Caki2 (cell line): Measurements from ENCODE around the gene XAF1. TPM values are rescaled to one million over a fixed set of nuclear protein-coding genes. Genes with fewer than 3 reads are reported as not detected.
"Not testable (repeated sequence)": the region's sequence is repeated elsewhere in the genome, so short reads cannot be mapped to it uniquely, and the experiment has no call there.

Experiments
- DNase-seq: peaks from one replicate; pipeline ENCODE4 v3.0.0-alpha.2; 2015; ENCODE audit warnings: low read depth
- in situ Hi-C: cut with HindIII; loops from 2 replicates; pipeline ENCODE4 v1.10.0; 2016; ENCODE audit warnings: low sequenced_read_pairs, low pct_unique_long_range_greater_than_20kb, mixed read lengths
- total RNA-seq: library from RNA; depleted of rRNA; stranded (reverse); fragments of >200 nt; shearing (Covaris generic); gene quantifications from 2 replicates; pipeline ENCODE4 v1.2.3, GENCODE V29; 2014; ENCODE audit warnings: low replicate concordance; rRNA removed

The XAF1 gene
- total RNA-seq, 1 experiment from 2014 or later: not detected

DNA sequence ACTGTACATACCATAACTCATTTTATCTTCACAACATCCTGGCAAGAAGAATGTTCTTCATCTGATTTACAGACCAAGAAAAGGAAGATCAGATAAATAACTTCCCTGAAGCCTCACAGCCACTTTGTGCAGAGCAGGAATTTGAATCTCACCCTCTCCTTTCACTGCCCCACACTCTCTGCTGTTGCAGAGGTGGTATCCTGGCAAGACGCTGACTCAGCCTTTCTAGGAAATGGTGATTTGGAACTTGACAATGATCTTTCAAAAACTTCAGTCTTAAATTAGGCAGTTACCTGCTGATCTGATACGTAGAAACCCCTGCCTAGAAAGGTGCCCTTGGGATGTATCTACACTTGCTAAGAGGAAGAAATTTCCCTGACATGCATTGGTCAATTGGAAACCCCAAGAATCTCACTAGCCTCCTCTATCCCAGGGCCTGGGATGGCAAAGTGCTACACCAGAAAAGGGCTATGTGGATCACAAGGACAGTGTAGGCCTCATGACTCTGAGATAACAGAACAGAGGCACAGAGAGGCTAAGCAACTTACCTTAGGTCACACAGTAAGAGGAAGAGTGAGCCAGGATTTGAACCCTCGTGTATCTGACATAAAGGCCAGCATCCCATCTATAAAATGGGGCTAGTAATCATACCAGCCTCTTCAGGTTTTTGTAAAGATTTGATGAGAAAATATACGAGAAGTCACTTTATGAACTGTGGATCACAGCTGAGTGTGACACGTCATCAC is 38.1 kb downstream of the XAF1 start:
- no peak for DNase-seq
- in situ Hi-C loops: no loop called here

DNA sequence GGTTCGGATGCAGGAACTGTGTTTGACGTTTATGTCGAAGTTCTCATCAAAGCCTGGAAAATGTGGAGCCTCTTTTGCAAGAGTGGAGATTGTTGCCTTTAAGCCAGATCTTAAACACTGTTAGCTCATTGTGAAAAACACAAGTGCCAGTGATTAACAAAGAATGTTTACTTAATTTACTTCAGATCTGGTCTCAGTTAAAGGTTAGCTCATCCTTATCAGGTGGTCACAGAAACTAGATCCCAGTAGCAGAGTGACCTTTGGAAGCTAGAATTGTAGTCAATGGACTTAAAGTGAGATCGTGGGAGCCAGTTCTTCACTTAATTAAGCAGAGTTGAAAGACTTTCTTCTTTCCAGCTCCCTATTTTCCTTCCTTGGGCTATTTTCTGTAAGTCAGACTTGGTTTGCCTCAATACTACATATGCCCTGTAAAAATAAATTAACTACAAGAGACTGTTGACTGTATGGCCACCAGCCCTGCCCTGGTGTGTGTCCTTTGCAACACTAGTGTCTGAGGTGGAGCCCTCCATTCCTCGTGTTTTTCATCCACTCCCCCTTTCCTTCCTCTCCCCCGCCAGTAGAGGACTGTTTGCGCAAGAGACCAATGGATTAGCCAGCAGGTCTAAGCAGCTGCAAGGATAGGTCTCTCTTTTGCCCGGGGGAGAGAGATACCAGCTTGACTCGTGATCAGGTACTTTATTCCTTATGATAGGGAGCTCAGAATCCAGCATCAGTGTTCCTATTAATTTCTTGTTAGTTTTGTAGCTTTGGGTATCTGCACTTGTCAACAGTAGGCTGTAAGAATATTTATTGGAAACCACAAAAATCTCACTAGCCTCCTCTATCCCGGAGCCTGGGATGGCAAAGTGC is 40.4 kb downstream of the XAF1 start:
- DNase-seq: no peak
- in situ Hi-C loops: no loop called here

DNA sequence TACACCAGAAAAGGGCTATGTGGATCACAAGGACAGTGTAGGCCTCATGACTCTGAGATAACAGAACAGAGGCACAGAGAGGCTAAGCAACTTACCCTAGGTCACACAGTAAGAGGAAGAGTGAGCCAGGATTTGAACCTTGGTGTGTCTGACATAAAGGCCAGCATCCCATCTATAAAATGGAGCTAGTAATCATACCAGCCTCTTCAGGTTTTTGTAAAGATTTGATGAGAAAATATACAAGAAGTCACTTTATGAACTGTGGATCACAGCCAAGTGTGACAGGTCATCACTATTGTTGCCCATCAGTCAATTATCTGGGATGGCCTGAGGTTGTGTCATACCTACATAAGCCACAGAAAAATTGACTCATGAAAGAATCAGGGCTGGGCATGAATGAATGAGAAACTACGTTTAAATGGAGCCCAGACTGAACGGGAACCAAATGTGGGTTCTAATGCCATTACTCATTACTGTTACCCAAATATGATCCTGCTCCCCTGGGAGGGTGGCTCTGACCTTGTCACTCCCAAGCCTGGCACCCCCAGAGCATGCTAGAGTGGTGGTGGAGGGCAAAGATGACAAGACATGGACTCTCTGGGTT is 41.1 kb downstream of the XAF1 start:
- in situ Hi-C loops: no loop called here
- no peak for DNase-seq

DNA sequence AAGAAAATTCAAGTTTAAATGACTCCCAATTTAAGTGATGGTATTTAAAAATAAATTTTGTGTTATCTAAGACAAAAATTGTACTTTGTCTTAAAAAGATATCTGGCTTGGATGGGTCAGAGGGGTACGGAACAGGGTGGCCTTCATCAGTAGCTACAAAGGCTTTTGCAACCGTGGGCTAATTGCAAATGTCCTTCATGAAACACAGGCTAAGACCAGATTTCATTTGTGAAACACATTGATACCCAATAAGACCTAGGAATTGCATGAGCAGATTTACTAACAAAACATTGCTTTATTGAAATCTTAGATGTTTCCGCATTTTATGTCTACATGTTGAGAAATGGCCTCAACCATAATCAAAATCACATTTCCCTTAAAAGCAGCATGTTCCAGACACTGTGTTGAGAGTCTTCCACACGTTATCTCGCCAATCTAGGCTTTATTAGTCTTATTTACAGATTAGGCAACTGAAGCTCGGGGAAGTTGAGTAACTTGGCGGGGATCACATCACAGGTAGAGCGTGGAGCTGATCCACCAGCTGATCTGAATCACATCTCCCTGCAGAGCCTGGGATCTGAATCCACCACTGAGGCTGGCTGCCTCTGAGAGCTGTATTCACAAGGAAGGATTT is 42.0 kb downstream of the XAF1 start:
- DNase-seq: no peak
- in situ Hi-C loops: no loop called here

DNA sequence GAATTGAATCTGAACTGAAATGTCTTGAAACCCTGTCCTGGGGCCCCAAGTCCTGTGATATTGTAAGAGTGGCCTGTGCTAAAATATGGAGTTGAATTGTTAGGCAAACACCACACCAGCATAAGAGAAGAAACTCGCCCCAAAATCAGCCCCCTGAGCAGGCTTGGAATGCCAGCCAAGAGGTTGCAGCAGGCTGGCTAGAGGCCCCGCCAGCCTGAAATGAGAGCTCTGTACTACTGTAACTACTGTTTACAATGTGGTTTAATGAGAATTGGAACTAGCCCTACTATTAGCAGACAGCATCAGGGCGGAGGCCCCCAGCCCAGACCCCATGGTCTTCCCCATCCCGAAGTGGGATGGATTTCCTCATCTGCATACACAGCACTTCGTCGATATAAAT is 43.9 kb downstream of the XAF1 start:
- DNase-seq: no peak

DNA sequence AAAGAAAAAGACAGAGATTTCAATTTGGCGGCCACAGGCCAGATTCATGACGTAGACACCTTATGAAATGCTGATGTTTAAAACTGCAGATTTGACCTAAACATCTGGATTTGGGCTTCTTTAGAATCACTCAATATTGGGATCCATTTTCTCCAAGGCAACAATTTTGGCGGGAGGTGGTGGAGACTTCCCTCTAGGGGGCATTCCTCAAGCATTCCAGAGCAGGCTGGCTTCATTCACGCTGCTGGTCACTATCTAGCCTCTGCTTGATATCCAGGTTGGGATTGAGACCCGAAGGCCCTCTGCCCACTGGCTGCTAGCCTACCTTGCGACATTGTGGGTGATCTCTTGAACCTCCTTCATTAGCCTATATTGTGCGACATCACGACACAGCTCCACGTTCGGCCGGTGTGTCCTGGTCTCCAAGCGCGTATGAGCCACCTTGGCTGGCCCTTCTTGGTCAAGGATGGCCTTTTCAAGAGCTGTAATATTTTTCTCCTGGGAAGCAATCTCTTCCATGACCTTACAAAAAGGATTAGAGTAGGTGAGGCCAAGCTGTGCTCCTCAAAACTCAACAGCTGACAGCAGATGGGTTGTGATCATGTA is 44.7 kb downstream of the XAF1 start:
- DNase-seq: no peak
- in situ Hi-C loops: no loop called here

More for the DNA sequence above, 43.9 kb downstream of the XAF1 start:
- in situ Hi-C loops: no loop called here

DNA sequence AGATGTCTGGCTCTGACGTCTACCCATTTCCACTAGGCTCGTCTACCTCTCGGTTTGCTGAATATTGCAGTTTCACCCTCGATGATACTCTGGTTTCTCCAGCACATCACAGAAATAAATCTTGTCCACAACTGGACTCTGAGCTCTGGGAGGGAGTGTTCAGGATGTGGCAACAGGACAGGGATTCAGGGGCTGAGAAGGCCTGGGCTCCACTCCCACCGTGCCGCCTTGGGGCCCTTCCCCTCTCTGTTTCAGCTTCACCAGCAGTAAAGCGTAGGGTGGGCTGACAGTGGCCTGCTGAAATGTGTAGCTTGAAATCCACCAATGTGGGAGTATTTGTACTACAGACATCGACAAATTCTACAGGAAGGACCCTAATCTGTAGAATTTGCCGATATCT is 55.7 kb downstream of the XAF1 start:
- in situ Hi-C loops: no loop called here
- DNase-seq: no peak

DNA sequence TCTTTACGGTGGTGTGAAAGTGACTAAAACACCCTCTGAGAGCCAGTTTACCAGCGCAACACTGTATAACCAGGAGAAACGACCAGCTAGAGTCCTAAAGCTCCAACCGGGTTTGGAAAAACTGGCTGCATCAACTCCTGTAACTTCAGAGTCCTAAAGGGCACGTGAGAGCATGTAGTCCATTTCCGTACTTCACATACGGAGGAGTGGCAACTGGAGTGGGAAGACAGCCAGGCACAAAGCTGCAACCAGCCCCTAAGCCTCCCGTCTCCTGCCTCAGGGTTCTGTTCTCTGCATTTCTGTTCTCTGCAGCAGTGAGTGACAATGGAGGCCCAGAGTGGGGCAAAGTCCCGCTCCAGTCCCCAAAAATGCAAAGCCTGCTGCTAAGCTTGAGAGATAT is 56.4 kb downstream of the XAF1 start:
- in situ Hi-C loops: no loop called here

DNA sequence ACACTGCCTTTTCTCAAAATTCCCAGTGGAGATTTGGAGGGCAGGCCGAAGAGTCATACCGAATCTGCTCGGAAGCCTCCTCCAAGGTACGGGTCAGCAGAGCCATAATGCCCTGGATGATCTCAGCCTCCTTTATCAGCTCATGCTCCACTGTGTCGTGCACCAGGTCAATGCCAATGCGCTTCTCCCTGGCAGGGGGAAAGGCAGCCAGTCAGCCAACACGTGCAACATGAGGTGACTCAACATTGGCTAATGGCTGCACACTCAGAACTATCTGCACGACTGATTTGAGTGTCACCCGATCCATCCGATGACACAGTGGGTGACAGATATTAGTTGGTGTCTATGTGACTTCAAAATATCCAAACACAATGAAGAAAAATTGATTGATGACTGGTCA is 59.9 kb downstream of the XAF1 start:
- peak; percentile 60 for DNase-seq
- in situ Hi-C loops: no loop called here

More for the DNA sequence above, 56.4 kb downstream of the XAF1 start:
- no peak for DNase-seq

DNA sequence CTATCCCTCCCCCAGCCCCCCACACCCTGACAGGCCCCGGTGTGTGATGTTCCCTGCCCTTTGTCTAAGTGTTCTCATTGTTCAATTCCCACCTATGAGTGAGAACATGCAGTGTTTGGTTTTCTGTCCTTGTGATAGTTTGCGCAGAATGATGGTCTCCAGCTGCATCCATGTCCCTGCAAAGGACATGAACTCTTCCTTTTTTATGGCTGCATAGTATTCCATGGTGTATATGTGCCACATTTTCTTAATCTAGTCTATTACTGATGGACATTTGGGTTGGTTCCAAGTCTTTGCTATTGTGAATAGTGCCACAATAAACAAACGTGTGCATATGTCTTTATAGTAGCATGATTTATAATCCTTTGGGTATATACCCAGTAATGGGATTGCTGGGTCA is 60.5 kb downstream of the XAF1 start:
- in situ Hi-C loops, DNase-seq: not testable (repeated sequence)

DNA sequence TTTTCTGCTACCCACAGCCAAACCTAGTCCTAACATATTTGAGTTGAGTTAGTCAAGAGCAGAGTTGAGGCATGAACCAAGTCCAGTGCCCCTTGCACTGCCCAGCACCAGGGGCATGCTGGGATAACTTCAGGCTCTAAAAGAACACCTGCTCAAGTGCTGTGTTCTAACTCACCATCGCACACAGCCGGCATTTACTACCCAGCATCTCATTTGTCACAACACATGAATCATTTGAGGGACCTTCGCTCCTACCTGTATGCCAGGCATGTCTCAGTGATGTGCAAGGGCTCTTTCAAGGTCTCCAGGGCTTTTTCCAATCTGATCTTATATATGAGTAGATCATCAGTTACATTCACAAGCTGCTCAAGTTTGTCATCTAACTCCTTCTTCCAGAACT is 63.1 kb downstream of the XAF1 start:
- in situ Hi-C loops: no loop called here
- DNase-seq: no peak

DNA sequence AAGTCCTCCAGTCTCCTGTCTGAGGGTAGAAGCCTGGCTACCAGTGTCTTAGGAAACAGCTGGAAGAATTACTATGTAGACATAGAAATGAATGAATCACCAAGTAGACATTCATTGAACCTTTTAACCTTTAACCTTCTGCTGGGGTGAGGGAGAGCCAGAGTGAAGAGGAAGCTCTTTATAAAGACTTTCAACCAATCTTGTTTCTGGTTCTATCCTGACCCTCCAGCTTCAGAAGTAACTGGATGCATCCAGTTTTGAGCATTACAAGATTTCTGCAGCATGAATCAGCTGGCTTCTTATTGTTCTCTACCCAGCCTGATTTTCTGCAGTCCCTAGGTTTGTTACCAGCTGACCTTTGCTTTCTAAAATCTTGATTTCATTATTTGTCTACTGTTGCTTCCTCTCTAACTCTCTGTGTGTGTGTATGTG is 67.2 kb downstream of the XAF1 start:
- DNase-seq: peak; percentile 13
- in situ Hi-C loops: no loop called here

Other genes with a start within 250 kb of the XAF1 start
- 0.20 and 2.2 TPM in 2 replicates for gene PITPNM3, start 199.5 kb upstream of the XAF1 start, total RNA-seq
- gene KIAA0753, start 115.3 kb upstream of the XAF1 start, total RNA-seq: 15.8 and 16.8 TPM in 2 replicates
- 104 and 186 TPM in 2 replicates for gene TXNDC17, start 115.0 kb upstream of the XAF1 start, total RNA-seq
- gene MED31, start 104.4 kb upstream of the XAF1 start, total RNA-seq: 3.4 and 13.9 TPM in 2 replicates
- gene C17orf100, start 104.3 kb upstream of the XAF1 start, total RNA-seq: 5.7 and 6.4 TPM in 2 replicates
- gene SLC13A5, start 42.7 kb upstream of the XAF1 start, total RNA-seq: not detected in 2 replicates
- gene FBXO39, start 20.2 kb downstream of the XAF1 start, total RNA-seq: not detected in 2 replicates
- not detected in 2 replicates for gene TEKT1, start 75.7 kb downstream of the XAF1 start, total RNA-seq
- gene ALOX12, start 240.0 kb downstream of the XAF1 start, total RNA-seq: not detected in 2 replicates